UCSD-AML1 (cell line): ENCODE results near the gene PRDM11.
A peak's percentile ranks its signal among the peaks of the same experiment; 100 is the strongest.
"Not testable (repeated sequence)": the region's sequence is repeated elsewhere in the genome, so short reads cannot be mapped to it uniquely, and the experiment has no call there.

Experiments used
- DNase-seq: peaks from one replicate; lab custom pipeline; 2025; ENCODE audit not compliant: unreplicated experiment; lab: John Stamatoyannopoulos, UW

The PRDM11 gene

DNA sequence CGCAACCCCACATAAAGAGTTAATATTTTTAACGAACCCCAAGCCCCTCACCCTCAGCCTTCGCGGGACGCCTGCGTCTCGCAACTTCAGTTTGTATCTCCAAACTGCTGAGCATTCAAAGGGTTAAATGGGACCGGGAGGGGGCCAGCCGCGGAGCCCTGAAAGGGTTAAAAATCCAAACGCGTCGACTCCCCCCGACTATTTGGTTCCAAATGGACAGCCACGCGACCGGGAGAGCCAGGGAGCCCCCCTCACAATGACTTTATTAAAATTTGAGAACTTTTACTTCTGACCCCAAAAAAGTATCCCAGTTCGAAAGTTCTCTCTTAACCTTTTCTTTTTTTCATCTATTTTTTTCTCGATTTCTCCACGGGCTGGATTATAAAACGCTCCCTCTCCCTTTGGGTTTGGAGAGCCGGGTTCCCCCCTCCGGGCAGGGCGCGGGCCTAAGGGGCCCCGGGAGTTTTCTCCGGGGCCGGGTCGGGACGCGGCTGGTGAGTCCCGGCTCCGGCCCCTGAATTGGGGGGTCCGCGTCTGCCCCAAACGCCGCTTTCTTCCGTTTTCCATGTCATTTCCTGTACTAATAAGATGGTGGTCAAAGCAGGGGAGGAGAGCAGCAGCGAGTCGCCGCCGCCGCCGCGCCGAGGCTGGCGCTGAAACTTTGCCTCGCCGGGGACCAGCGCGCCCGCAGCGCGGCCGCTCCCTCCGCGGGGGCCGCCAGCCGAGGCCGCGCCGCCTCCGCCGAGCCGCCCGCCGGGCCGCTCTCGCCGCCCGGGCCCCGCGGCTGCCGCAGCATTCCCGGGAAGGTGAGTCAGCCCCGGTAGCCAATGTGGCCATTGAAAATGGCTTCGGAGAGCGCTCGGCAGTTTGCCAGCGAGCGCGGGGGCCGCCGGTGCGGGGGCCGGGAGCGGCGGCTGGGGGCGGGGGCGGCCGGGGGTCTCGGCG, at the start of gene PRDM11:
PRDM11 (plus strand) TSS at position 568 of the 945 bp plus-strand sequence. CDS start 35,128 bp downstream, outside the sequence.
- DNase-seq, result peak; percentile 52

DNA sequence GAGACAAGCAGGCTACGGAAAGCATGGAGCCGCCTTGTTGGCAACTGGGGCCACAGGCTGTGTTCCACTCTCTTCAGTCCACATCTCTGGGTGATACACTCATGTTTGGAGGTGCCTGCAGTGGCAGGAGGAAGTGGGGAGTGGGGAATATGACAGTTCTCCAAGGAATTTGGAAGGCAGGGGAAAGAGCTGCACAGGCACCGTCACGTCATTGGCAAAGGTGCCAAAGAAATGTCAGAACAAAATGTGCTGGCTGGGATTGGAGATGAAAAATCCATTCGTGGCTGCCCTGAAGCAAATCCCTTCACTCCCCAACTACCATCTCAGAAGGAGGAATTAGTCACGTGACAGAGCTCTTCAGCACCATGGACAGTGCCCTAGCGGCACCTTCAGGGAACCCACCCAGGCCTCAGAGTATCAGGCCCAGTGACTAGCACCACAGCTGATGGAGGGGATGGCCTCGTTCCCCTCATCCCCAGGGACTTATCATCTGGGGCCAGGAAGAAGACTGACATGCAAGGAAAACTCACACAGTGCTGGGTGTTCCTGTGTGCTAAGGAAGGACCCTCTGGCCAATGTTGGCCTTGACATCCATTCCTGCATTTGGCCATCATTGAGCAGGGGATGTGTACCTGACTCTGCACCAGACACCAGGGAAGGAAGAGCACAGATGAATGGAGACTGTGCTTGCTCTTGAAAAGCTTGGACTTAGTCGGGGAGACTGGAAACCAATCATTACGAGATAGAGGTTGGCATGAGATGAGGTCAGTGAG, 48.5 kb upstream of the PRDM11 start:
- DNase-seq, result peak; percentile 76

DNA sequence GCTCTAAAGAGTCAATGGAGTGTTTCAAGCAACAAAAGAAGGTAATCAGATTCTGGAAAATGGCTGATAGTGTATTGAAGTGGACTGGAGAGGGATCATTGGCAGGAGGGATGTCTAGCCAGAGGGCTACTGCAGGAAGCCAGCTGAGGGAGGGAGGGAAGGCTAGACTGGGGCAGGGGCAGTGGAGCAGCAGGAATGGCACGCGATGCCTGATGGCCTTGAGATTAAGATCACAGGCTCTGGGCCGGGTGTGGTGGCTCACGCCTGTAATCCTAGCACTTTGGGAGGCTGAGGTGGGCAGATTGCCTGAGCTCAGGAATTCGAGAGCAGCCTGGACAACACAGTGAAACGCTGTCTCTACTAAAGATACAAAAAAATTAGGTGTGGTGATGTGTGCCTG, 47.5 kb upstream of the PRDM11 start:
- no peak for DNase-seq

DNA sequence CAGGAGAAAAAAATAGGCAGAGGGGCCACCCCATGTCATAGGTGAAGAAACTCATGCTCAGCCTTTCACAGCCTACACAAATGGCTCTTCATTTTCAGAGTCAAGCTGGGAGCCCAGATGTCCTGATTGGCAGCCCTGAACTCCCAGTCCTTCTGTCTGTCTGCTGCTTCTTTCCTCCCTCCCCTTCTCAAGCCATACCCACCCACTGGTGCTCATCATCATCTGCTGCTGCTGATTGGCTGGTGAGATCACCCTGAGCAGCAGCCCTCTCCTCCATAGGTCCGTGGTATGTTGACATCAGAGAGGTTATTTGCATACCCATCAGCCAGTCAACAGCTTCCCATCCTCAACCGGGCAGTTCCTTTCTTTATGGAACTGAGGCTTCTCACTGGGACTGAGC, 46.1 kb upstream of the PRDM11 start:
- peak; percentile 42 for DNase-seq

DNA sequence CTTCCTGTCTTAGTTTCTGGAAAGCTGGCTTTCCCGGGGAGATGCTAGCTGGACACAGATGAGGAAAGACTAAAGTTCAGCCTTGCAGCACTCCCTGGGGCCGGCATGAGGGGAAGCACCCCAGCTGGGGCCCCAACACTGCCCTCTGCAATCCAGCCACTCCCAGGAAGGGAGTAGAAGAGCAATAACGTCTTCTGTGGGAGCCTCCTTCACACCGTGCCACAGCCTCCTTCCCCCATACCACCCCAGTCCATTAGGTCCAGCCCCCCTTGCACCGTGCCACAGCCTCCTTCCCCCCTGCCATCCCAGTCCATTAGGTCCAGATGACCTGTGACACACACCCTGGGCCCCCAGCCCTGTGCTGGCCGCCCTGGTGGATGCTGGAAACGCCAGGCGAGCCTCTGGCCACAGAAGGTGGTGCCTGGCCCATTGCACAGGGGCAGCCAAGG, 44.1 kb upstream of the PRDM11 start:
- no peak for DNase-seq

DNA sequence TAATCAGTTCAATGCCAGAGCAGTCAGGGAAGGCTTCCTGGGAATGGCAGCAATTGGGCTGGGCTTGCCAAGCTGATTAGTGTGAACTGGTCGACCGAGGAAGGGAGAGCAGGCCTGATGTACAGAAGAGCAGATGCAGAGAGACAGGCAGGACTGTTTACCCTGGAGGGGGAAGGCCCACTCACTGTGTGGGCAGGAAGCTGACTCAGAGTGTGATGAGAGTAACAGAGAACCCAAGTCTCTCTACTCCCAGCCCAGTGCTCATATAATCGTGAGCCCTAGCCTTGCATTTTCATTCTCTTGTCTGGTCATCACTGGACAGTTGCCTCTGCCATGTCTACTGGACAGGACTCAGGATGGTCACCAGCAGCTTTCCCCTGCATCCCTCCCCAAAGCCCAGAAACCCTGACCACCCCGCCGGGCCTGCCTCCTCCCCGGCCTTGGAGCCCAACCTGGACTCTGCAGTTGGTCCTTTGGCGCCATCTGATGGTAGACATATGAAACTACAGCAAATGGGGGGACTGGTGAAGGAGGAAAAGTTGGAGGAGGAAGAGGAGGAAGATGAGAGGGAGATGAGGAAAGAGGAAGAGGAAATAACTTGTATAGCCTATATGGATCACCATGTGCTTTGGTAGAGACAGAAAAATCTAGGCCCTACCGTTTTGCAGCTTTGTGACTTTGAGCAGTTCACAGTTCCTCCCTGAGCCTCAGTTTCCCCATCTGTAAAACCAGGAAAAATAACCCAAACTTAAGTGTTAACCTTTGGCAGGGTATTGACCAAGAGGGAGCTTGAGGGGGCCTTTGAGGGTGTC, 43.4 kb upstream of the PRDM11 start:
- peak; percentile 79 for DNase-seq

DNA sequence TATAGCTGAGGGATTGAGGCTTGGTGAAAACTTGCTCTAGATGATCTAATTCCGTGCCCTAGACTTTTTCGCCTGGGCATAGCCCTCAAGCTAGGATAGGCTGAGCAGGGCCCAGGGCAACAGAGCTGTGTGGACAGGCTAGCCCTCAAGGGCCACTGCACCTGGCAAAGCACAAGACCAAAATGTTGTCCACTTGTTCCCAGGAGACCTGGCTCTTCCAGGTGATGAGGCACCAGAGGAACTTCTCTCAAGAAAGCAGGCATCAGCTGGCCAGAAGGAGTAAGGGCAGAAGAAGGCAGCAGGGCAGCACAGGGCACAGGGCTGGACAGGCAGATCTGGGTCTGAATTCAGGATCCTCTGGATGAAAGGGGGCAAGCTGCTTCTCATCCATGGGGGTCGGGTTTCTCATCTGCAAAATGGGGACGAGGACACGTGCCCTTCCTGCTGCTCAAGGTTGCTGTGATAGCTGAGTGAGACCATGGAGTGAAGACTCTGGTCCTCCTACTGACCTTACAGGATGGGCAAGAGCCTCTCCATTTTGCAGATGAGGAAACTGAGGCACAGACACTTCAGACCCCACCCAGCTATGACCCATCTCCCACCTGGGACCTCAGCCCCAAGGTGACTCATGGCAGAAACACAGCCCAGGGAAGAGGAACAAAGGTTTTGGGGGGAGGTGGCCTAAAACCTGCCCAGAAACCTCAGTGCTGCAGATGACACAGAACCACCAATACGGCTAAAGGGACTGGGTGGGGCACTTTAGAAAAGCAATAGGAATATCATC, 42.2 kb upstream of the PRDM11 start:
- DNase-seq, result no peak

DNA sequence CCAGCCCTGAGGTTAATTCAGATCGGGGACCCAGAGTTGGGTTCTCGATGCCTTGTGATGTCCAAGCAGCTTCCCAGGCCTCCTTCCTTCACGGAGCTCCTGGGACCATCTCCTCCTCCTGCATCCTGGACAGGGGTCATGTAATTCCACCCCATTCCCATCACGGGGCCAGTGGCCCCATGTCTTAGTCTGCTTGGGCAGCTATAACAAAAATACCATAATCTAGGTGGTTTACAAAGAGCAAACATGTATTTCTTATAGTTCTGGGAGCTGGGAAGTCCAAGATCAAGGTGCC, 41.7 kb upstream of the PRDM11 start:
- no peak for DNase-seq

DNA sequence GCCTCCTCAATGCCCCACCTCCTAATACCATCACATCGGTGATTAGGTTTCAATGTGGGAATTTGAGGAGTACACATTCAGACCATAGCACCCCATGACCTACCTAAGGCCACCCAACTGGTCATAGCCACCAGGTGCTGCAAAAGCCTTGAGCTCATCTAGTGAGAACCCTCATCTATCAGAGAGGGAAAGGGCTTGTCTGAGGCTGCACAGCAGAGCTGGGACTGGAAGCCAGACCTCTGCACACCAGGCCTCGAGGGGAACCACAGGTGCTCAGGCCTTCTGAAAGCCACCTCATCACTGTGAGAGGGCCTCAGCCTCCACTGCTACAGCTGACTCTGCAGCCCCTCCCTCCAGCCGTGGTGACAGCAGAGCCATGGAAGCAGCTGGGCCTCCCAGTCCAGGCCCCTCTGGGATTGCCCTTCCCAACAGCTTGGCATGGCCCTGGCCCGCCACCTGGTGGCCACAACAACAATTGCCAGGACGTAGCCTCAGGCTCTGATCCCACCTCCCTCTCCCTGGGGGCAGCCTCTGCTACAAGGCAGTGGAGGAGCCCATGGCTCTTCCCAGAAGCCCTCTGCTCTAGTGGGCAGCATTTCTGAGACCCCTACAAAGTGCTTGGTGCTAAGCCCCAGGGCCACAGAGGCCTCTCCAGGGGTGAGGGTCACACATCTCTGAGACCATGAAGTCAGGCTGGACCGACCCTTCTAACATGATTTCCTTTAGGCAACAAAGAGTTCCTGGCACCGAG, 41.0 kb upstream of the PRDM11 start:
- peak; percentile 74 for DNase-seq

DNA sequence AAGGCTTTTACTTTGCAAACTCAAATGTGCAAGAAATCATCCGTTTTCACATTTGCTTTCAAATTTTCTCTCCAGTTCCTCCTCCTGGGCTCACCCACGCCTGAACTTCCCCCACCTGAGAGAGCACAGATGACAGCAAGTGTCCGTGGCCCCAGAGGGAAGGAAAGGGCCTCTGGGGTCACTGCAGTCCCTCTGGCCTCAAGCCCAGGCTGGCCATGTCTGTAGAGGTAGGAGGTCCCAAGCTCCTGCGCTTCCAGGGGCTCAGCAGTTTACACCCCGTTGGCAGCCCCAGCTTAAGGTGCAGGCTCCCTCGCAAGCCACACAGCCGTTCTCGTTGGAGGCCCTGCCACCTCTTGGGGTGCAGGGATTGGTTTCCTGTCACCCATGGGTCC, 40.5 kb upstream of the PRDM11 start:
- DNase-seq, result no peak

DNA sequence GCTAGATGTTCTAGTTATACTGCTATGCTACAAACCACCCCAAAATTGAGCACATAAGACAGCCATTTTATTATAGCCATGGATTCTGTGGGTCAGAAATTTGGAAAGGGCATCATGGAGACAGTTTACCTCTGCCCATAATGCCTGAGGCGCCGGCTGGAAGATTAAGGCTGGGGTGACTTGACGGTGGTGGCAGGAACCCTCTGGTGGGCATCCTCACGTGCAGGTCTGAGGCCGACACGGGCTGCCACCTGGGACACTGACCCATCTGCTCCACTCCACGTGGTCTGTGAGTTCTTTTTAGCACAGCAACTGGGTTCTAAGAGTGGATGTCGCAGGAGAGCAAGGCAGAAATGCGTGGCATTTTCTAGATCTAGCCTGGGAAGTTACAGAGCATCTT, 40.0 kb upstream of the PRDM11 start:
- no peak for DNase-seq

DNA sequence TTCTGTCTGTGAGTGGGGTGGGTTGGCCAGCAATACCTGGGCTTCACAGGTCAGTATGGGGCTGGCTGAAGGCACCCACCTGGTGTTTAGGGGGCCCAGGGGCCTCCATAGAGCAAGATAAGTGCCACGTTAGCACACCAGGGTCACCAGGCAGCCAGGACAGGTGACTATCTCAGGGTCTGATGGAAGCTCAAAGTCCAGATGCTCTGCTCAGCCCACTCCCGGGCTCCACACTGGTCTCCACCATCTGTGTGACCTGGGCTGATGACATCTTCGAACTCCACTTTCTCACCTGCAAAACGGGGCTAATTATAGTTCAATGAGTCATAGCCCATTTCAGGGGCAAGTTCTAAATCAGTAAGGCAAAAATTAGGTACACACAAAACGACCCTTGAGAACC, 39.4 kb upstream of the PRDM11 start:
- no peak for DNase-seq

DNA sequence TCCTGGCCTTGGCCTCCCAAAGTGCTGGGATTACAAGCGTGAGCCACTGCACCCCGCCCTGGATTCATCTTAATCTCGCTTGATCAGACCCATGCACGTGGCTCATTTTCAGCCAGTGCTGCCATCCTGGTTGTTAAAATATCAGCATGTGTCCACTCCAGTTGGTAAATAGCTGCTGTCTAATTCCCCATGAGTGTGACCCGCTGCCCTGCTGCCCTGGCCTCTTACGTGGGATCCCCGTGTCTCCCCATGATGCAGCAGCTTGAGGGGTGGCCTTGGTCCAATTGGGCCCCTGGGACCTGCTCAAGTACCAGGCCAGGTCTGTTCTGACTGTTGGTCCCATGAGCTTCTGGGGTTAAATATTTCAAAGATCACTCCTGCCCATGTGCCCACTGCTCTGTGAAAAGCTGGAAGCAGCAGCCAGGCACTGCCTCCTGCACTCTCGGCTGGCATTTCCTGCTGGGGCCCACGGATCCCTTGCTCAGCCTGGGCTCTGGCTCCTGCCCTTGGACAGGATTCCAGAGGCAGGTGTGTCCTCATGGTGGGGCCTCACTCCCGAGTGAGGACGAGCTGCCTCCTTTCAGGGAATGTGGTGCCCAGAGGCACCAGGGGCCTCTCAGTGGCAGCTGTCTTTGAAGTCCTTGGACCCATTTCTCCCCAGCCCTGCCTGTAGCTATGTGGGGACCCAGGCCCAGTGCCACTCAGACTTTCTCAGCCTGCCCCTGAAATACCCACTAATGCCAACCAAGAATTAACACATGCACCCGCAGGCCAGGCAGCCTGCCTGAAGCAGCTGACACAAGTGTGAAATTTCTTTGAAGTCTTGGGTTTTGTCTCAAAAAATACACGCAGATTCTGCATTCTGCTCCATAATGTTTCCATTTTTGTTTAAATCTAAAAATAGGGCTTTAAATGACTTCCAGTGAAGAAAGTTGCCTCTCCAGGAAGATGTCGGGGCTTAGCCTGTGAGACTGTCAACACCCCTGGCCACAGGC, 38.1 kb upstream of the PRDM11 start:
- DNase-seq, result no peak

DNA sequence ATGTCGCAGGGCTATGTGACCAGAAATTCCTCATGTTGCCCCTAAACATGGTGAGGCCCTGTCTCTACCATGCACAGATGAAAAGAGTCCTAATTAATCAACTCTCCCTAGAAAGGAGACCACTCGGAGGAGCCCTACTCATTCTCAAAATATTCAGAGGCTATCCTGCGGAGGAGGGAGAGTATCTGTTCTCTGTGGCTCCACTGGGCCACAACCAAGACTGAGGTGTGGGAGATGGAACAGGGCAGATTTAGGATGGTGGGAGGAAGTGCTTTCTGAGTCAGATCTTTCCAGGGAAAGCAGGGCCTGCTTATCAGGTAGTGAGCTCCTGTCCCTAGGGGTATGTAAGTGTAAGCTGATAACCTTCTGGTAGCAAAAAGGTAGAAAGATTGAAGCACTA, 37.0 kb upstream of the PRDM11 start:
- no peak for DNase-seq

DNA sequence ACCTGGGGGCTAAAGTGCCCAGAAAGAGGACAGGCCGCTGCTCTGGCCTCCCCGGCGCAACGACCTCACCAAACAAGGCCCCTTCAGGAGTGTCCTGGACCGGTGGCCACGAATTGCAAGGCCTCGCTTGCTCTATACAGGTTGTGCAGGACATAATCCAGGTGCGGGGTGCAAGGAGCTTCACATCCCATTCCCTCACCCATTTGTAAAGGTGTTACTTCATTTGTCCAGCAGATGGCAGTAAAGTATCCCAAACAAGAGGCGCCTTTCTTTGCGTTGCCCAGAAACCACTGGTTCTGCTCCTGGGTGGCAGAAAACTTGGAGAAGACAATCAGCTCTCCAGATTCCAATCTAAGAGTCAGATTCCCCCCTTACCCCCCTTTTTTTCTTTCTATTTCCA, 35.9 kb upstream of the PRDM11 start:
- DNase-seq, result no peak

DNA sequence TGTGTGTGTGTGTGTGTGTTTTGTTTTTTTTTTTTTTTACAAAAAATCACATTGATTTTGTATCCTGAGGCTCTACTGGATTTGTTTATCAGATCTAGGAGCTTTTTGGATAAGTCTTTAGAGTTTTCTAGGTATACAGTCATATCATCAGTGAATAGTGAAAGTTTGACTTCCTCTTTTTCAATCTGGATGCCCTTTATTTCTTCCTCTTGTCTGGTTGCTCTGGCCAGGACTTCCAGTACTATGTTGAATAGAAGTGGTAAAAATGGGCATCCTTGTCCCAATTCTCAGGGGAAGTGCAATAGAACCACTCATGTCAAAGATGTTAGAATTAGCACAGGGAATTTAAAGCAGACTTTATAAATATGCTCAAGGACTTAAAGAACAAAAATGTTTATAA, 32.6 kb upstream of the PRDM11 start:
- no peak for DNase-seq

DNA sequence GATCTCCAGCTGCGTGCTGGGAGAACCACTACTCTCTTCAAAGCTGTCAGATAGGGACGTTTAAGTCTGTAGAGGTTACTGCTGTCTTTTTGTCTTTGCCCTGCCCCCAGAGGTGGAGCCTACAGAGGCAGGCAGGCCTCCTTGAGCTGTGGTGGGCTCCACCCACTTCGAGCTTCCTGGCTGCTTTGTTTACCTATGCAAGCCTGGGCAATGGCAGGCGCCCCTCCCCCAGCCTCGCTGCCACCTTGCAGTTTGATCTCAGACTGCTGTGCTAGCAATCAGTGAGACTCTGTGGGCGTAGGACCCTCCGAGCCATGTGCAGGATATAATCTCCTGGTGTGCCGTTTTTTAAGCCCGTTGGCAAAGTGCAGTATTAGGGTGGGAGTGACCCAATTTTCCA, 18.6 kb upstream of the PRDM11 start:
- not testable (repeated sequence) for DNase-seq

DNA sequence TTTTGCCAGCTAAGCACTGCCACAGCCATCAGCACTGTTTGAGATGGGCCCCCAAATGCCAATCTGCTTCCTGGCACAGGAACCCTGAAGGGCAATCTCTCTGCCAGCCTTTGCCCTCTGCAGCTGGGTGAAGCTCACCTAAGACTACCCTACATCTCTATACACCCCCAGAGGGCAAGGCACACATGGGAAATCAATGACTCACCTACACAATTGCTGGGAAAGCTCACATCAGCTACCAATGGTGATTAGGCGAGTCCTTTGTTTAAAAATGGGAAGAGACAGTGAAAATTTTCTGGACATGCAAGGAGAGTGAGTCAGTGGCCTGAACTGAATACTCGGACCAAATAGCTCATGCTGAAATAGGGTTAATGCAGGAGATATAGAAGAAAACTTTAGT, 12.6 kb upstream of the PRDM11 start:
- DNase-seq, result no peak

DNA sequence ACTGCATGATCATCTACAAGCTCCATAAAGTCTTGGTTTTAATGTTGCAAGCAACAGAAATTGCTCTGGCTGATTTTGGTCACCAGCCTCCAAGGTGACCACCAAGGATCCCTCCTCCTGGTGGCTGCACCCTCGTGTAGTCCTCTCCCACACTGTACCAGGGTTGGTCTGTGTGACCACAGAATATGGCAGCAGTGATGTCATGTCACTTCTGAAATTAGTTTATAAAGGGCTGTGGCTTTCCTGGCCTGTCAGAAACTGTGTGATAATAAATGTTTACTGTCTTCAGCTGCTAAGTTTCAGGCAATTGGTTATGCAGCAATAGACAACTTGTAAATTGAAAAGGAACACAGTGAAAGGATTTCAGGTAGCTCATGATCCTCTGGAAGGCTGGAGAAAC, 5.3 kb upstream of the PRDM11 start:
- DNase-seq, result no peak
